HCT116 (cell line): Measurements from ENCODE around the gene DENND4A. TPM values are rescaled to one million over a fixed set of nuclear protein-coding genes. Genes with fewer than 3 reads are reported as not detected.

Experiments used
- ATAC-seq: fragments of 200-7000 bp; cut with Tn5 transposase; 2 replicates; pipeline ENCODE4 v1.9.1; 2020; ENCODE audit warnings: mild to moderate bottlenecking, moderate library complexity
- BruUV-seq: library from RNA; stranded (reverse); fragments of 400-500 nt; replicated peaks from 2 replicates; lab custom pipeline; 2021; lab: Mats Ljungman, UMichigan
- CTCF ChIA-PET: fragments of 300-600 bp; sonication (Branson Sonifier 250); formaldehyde crosslinking; loops from one replicate; lab custom pipeline; 2021; ENCODE audit warnings: antibody characterized with exemption; lab: Charles Lee
- POLR2A ChIA-PET: fragments of 300-600, 350-600 bp; sonication (Branson Sonifier 250); formaldehyde crosslinking; loops from one replicate; lab custom pipeline; 2021; ENCODE audit warnings: antibody characterized with exemption; lab: Charles Lee
- RAD21 ChIA-PET, 2 experiments: fragments of 300-600 bp; sonication (Branson Sonifier 250); formaldehyde crosslinking; loops; one replicate each; lab custom pipeline; 2023; ENCODE audit warnings: low total read pairs in 2 of 2; ENCODE audit not compliant: uncharacterized antibody in 2 of 2, unreplicated experiment in 2 of 2, low non-redundant PET in 1 of 2; lab: Charles Lee
- DNase-seq: peaks from one replicate; pipeline ENCODE4 v3.0.0-alpha.2; 2010; ENCODE audit warnings: low read depth, low spot score
- H2AFZ ChIP-seq: fragments of 200-600 bp; shearing (Covaris generic), sonication (generic); 2 replicates; pipeline ENCODE4 v1.6.1; 2017; ENCODE audit warnings: low read depth, mixed run types, mixed read lengths, antibody characterized with exemption, low read length; ENCODE audit not compliant: poor library complexity, severe bottlenecking
- H3K27ac ChIP-seq: 2 replicates; pipeline ENCODE4 v1.5.1; 2012; ENCODE audit warnings: low read depth, low read length
- H3K27me3 ChIP-seq: fragments of 200-600 bp; sonication (generic); 2 replicates; pipeline ENCODE4 v1.6.1; 2016; ENCODE audit warnings: mixed run types, low read length, mixed read lengths; ENCODE audit not compliant: insufficient read depth
- H3K36me3 ChIP-seq, 2 experiments: fragments of 200-500 bp in 1 of 2; fragments of 200-600 bp in 1 of 2; sonication (Bioruptor generic) in 1 of 2; sonication (generic) in 1 of 2; 2 replicates each; pipeline versions ENCODE4 v1.5.1 to v1.6.1; 2014 to 2016; ENCODE audit warnings: low read length in 2 of 2, inconsistent platforms in 1 of 2, mixed read lengths in 1 of 2, mixed run types in 1 of 2; ENCODE audit not compliant: insufficient read depth in 2 of 2, control insufficient read depth in 1 of 2
- H3K4me1 ChIP-seq, 2 experiments: fragments of 200-600 bp in 1 of 2; sonication (generic) in 1 of 2; 2 replicates each; pipeline versions ENCODE4 v1.5.1 to v1.6.1; 2012 to 2017; ENCODE audit warnings: low read length in 2 of 2, inconsistent platforms in 1 of 2, mild to moderate bottlenecking in 1 of 2, mixed read lengths in 1 of 2, mixed run types in 1 of 2, moderate library complexity in 1 of 2; ENCODE audit not compliant: insufficient read depth in 2 of 2, control insufficient read depth in 1 of 2
- H3K4me2 ChIP-seq: fragments of 200-600 bp; sonication (generic); 2 replicates; pipeline ENCODE4 v1.6.1; 2017; ENCODE audit warnings: mixed run types, low read length, mixed read lengths
- H3K4me3 ChIP-seq, 2 experiments: fragments of 200-600 bp in 1 of 2; sonication (generic) in 1 of 2; replicated peaks in 1 of 2; 2 replicates each; pipeline ENCODE4 v1.5.1; 2011 to 2016; ENCODE audit warnings: low read length in 2 of 2, control low read depth in 1 of 2, low read depth in 1 of 2, mild to moderate bottlenecking in 1 of 2, mixed read lengths in 1 of 2, mixed run types in 1 of 2
- H3K79me2 ChIP-seq: fragments of 200-600 bp; sonication (generic); 2 replicates; pipeline ENCODE4 v1.6.1; 2017; ENCODE audit warnings: mild to moderate bottlenecking, mixed run types, low read length, moderate library complexity, mixed read lengths; ENCODE audit not compliant: insufficient read depth
- H3K9ac ChIP-seq: fragments of 200-600 bp; sonication (generic); 2 replicates; pipeline ENCODE4 v1.6.1; 2016; ENCODE audit warnings: low read length, mixed read lengths
- H3K9me2 ChIP-seq: fragments of 200-600 bp; sonication (generic), shearing (Covaris generic); 2 replicates; pipeline ENCODE4 v1.6.1; 2017; ENCODE audit warnings: mixed run types, mild to moderate bottlenecking, moderate library complexity; ENCODE audit not compliant: insufficient read depth
- H3K9me3 ChIP-seq, 2 experiments: fragments of 200-500 bp in 1 of 2; fragments of 200-600 bp in 1 of 2; sonication (Bioruptor generic) in 1 of 2; sonication (generic) in 1 of 2; 2 replicates each; pipeline ENCODE4 v1.6.1; 2014 to 2017; ENCODE audit warnings: low read length in 2 of 2, mixed read lengths in 2 of 2, inconsistent platforms in 1 of 2, low read depth in 1 of 2, mild to moderate bottlenecking in 1 of 2, mixed run types in 1 of 2, moderate library complexity in 1 of 2; ENCODE audit not compliant: control insufficient read depth in 1 of 2, insufficient read depth in 1 of 2
- H4K20me1 ChIP-seq: fragments of 200-600 bp; sonication (generic), shearing (Covaris generic); 2 replicates; pipeline ENCODE4 v1.6.1; 2017; ENCODE audit warnings: mixed run types, mild to moderate bottlenecking, moderate library complexity; ENCODE audit not compliant: insufficient read depth
- CEBPB ChIP-seq: IDR thresholded peaks from 2 replicates; pipeline ENCODE4 v1.6.1; 2012; ENCODE audit warnings: low read depth
- CTCF ChIP-seq, 3 experiments: fragments of 200-600 bp in 1 of 3; sonication (generic) in 1 of 3; IDR thresholded peaks in 2 of 3; conservative IDR thresholded peaks in 1 of 3; 2 replicates each; pipeline ENCODE4 v1.5.1; 2012 to 2017; ENCODE audit warnings: low read depth in 2 of 3, low read length in 2 of 3, antibody characterized with exemption in 1 of 3, borderline replicate concordance in 1 of 3, control low read depth in 1 of 3, mild to moderate bottlenecking in 1 of 3, mixed read lengths in 1 of 3, mixed run types in 1 of 3, moderate library complexity in 1 of 3; ENCODE audit not compliant: insufficient read depth in 1 of 3
- EGR1 ChIP-seq: IDR thresholded peaks from 2 replicates; pipeline ENCODE4 v1.6.1; 2012; ENCODE audit warnings: low read depth
- EZH2 ChIP-seq: fragments of 200-600 bp; sonication (generic); IDR thresholded peaks from 2 replicates; pipeline ENCODE4 v1.6.1; 2017; ENCODE audit warnings: antibody characterized with exemption, mixed run types
- EZH2phosphoT487 ChIP-seq: fragments of 200-600 bp; IDR thresholded peaks from 2 replicates; pipeline ENCODE4 v1.6.1; 2018; ENCODE audit warnings: antibody characterized with exemption, borderline replicate concordance
- FOSL1 ChIP-seq: IDR thresholded peaks from 2 replicates; pipeline ENCODE4 v1.6.1; 2012; ENCODE audit warnings: low read depth
- JUND ChIP-seq: IDR thresholded peaks from 2 replicates; pipeline ENCODE4 v1.6.1; 2012
- MAX ChIP-seq: IDR thresholded peaks from 2 replicates; pipeline ENCODE4 v1.6.1; 2012
- POLR2AphosphoS5 ChIP-seq: IDR thresholded peaks from 2 replicates; pipeline ENCODE4 v1.6.1; 2011; ENCODE audit warnings: mild to moderate bottlenecking, low read depth, low read length, moderate library complexity
- RAD21 ChIP-seq: IDR thresholded peaks from 2 replicates; pipeline ENCODE4 v1.6.1; 2012; ENCODE audit warnings: low read depth, mild to moderate bottlenecking
- SIN3A ChIP-seq: IDR thresholded peaks from 2 replicates; pipeline ENCODE4 v1.6.1; 2012; ENCODE audit warnings: low read depth
- SP1 ChIP-seq: IDR thresholded peaks from 2 replicates; pipeline ENCODE4 v1.6.1; 2012; ENCODE audit warnings: low read depth
- SRF ChIP-seq: IDR thresholded peaks from 2 replicates; pipeline ENCODE4 v1.6.1; 2012; ENCODE audit warnings: low read depth
- TCF7L2 ChIP-seq: IDR thresholded peaks from 2 replicates; pipeline ENCODE4 v1.7.0; 2011; ENCODE audit warnings: borderline replicate concordance, inconsistent platforms; ENCODE audit not compliant: insufficient read depth, insufficient read length; ENCODE audit errors: extremely low read depth
- YY1 ChIP-seq: IDR thresholded peaks from 2 replicates; pipeline ENCODE4 v1.6.1; 2011; ENCODE audit warnings: low read length, low read depth, moderate library complexity, mild to moderate bottlenecking; ENCODE audit not compliant: insufficient replicate concordance; ENCODE audit errors: extremely low read depth
- ZBTB33 ChIP-seq: IDR thresholded peaks from 2 replicates; pipeline ENCODE4 v1.6.1; 2011; ENCODE audit warnings: mild to moderate bottlenecking, low read length, moderate library complexity; ENCODE audit not compliant: insufficient replicate concordance; ENCODE audit errors: extremely low read depth
- ZFX ChIP-seq: fragments of 450-650 bp; IDR thresholded peaks from 2 replicates; pipeline ENCODE4 v1.6.1; 2017
- ZNF274 ChIP-seq: fragments of 200-500 bp; sonication (Bioruptor generic); IDR thresholded peaks from 2 replicates; pipeline ENCODE4 v1.6.1; 2014; ENCODE audit warnings: mild to moderate bottlenecking, low read depth, low read length, inconsistent platforms
- intact Hi-C: fragments of 100-400 bp; cut with micrococcal nuclease; formaldehyde crosslinking; loops from 2 replicates; pipeline ENCODE4 v1.10.0; 2022
- total RNA-seq: library from RNA; stranded (reverse); gene quantifications from one replicate; pipeline ENCODE4 v1.2.1, GENCODE V29; 2021; ENCODE audit not compliant: unreplicated experiment
- TF ChIP-seq, protein P1 (sequence below): IDR thresholded peaks from 2 replicates; pipeline ENCODE4 v1.6.1; 2012

DENND4A gene
- total RNA-seq, 1 experiment from 2014 or later: 9.1 TPM

DNA sequence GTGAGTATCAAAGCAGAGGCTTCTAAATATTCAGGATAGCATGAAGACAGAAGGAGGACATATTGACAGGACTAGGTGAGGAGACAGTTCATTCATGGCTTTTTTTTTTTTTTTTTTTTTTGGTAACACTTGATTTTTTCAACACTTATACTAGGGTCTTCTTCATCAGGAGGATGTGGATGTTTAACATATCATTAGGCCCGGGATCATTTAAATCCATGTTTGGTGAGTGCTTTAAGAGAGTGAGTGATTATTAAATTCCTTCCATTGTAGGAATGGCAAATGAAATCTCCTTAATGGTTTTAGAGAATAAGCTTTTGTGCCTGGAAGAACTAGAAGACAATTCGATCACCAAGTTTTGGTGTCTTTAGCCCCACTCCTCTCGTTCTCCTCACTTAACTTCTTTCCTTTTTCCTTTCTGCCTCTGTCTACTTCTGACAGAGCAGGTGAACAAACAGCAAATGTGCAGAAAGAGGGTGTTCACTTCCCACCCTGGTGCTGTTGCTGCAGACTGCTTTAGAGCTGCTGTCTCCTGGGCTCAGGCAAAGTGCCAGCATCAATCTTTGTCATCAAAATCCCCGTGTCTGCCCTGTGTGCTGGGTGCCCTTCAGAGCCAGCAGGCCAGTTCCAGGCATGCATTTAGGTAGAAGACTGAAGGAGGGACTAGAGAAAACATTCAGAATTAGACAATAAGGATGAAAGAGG, 41.6 kb upstream of the DENND4A start:
- Histone ChIP-seq H3K4me2 (peak overlapping the region; percentile 54; the same call in 1 of the 2 replicates), H3K4me3 (no peak overlapping the region), H3K4me1 (peaks cover 26 to 27% of the 10 kb centered on the region in 2 experiments)
- POLR2A ChIA-PET: interaction anchor here (1.2 to 1.5 kb wide), 4 partner anchors 9 to 222 kb away, joined by 3 to 7 read pairs (median 3); partner anchors contain the start of gene INTS14
- TF ChIP-seq EGR1 (no peak), CEBPB (no peak), RAD21 (no peak), JUND (no peak), POLR2AphosphoS5 (no peak), SIN3A (no peak), MAX (no peak), CTCF (IDR thresholded peaks at IDR 0.05 in 2 of 3, conservative IDR thresholded peaks at IDR 0.05 in 1 of 3; ENCODE audit: borderline replicate concordance in 1 of 3, insufficient read depth in 1 of 3, low read depth in 2 of 3, low read length in 2 of 3) (no peak), YY1 (no peak), ZNF274 (no peak), TCF7L2 (no peak), SP1 (no peak), FOSL1 (no peak), EZH2 (no peak), EZH2phosphoT487 (no peak), ZFX (no peak), SRF (no peak), ZBTB33 (no peak)
- TF ChIP-seq, protein P1, sequence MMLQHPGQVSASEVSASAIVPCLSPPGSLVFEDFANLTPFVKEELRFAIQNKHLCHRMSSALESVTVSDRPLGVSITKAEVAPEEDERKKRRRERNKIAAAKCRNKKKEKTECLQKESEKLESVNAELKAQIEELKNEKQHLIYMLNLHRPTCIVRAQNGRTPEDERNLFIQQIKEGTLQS: no peak
- TF ChIP-seq, all 23 proteins: peak for 0
- peak overlapping the region; percentile 17; the same call in 1 of the 2 replicates for H3K9ac ChIP-seq
- ATAC-seq (no peak), DNase-seq (no peak)
- no peaks in the 10 kb centered on the region for H3K9me3 ChIP-seq
- peak overlapping the region; percentile 60 for H3K27ac ChIP-seq
- peak overlapping the region; percentile 59 for H2AFZ ChIP-seq
- ChIA-PET RAD21 (interaction anchor here in 1 of 2 experiments (1.4 kb wide), 1 partner anchor 23 kb away, joined by 3 read pairs; no protein-coding TSS in a partner anchor), CTCF (interaction anchor here (0.7 to 3.0 kb wide), 8 partner anchors 9 to 196 kb away, joined by 3 to 18 read pairs (median 4); partner anchors contain the start of gene RAB11A)
- no peaks in the 10 kb centered on the region for H4K20me1 ChIP-seq
- intact Hi-C loops: loop anchor here (10.0 kb wide), 1 partner anchor 519 kb away; no protein-coding TSS in a partner anchor
- H3K36me3 ChIP-seq: no peaks in the 10 kb centered on the region
- no peaks in the 10 kb centered on the region for H3K9me2 ChIP-seq
- no TSS peak for BruUV-seq
- no peaks in the 10 kb centered on the region for H3K79me2 ChIP-seq
- H3K27me3 ChIP-seq: no peaks in the 10 kb centered on the region
